ENCODE data around the gene ZNF543. TPM values are rescaled to one million over a fixed set of nuclear protein-coding genes. Genes with fewer than 3 reads are reported as not detected.
A peak's percentile ranks its signal among the peaks of the same experiment; 100 is the strongest.

ZNF543 gene
- total and polyA plus RNA-seq, 2 of the 13 experiments (the other 11 are each of a cell fraction or from before 2014, with no cell fraction given): 2.1 to 8.9 TPM

DNA sequence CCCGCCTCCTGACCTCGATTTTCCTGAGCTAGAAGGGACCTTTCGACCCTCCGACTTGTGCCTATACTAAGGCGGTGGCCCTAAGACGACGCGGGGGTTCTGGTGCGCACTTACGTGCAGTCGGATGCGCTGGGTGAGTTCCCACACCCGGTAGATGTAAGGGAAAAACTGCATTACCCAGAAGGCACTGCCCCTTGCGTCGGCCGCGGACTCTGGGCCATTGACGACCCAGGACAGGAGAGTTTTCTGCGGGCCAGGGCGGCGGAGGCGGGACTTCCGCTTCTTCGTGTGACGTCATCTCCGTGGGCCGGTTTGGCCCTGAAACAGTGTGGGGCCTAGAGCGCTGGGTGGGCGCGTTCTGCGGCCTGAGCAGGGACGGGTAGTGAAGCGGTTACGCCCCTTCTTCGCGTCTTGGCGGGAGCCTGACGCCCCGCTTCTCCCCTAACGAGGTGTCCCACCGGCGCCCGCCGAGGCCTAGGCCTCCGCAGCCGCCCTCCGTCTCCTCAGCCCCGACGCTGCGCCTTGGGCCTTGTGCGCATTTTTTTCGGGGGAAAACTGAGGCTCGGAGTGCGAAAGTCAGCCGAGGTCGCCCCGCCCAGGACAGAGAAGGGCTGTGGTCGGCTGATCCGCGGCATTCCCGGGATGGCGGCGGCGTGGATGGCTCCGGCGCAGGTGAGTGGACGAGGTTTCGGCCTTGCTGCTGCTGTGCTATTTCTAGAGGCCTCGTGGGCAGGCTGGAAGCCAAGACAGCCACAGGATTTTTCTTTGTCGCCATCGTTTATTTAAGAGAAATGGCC lies 39.9 kb upstream of the ZNF543 start, which contains the start of gene ZNF460 (continued):
- TF ChIP-seq TP53 (CRISPR knock-in tag; conservative IDR thresholded peaks at IDR 0.05): no peak; the same call in 1 of the 2 replicates
- peak; percentile 14 for TF ChIP-seq TBL1XR1 (IDR thresholded peaks at IDR 0.05; ENCODE audit: borderline replicate concordance, low read length, partially characterized antibody)
- peak; percentile 53; the same call in 1 of the 2 replicates for TF ChIP-seq ZNF564 (CRISPR knock-in tag; IDR thresholded peaks at IDR 0.05)
- no peak for TF ChIP-seq RFXANK (CRISPR knock-in tag; IDR thresholded peaks at IDR 0.05)
- TF ChIP-seq HNF1A (IDR thresholded peaks at IDR 0.05; ENCODE audit: low read depth): no peak
- TF ChIP-seq HNF1A (CRISPR knock-in tag; IDR thresholded peaks at IDR 0.05; ENCODE audit: borderline replicate concordance): no peak; the same call in 1 of the 2 replicates
- no peak for TF ChIP-seq ZNF674 (CRISPR knock-in tag; IDR thresholded peaks at IDR 0.05; ENCODE audit: low read depth)
- no peak for TF ChIP-seq ZNF382 (CRISPR knock-in tag; IDR thresholded peaks at IDR 0.05; ENCODE audit: borderline replicate concordance)
- peak; percentile 94 for TF ChIP-seq KAT8 (CRISPR knock-in tag; IDR thresholded peaks at IDR 0.05)
- TF ChIP-seq ZIK1 (CRISPR knock-in tag; IDR thresholded peaks at IDR 0.05; ENCODE audit: borderline replicate concordance, low read depth): no peak; the same call in 1 of the 2 replicates
- no peak for TF ChIP-seq JDP2 (CRISPR knock-in tag; IDR thresholded peaks at IDR 0.05; ENCODE audit: borderline replicate concordance)
- TF ChIP-seq ZBTB3 (CRISPR knock-in tag; IDR thresholded peaks at IDR 0.05; ENCODE audit: borderline replicate concordance, low read depth): no peak
- TF ChIP-seq ZNF34 (CRISPR knock-in tag; IDR thresholded peaks at IDR 0.05; ENCODE audit: borderline replicate concordance): no peak; the same call in 1 of the 2 replicates
- peak; percentile 65; the same call in 1 of the 2 replicates for TF ChIP-seq SIN3B (IDR thresholded peaks at IDR 0.05; ENCODE audit: low read length)
- TF ChIP-seq SCMH1 (CRISPR knock-in tag; IDR thresholded peaks at IDR 0.05; ENCODE audit: borderline replicate concordance): no peak
- peak; percentile 52 for TF ChIP-seq FOSL2 (CRISPR knock-in tag; IDR thresholded peaks at IDR 0.05)
- no peak for TF ChIP-seq E2F5 (CRISPR knock-in tag; conservative IDR thresholded peaks at IDR 0.05)
- 0 out of 2 replicates have a peak, but pooled peaks have one; percentile 38 for TF ChIP-seq PCBP1 (IDR thresholded peaks at IDR 0.05; ENCODE audit: borderline replicate concordance, low read depth, low read length)
- TF ChIP-seq, protein P1, sequence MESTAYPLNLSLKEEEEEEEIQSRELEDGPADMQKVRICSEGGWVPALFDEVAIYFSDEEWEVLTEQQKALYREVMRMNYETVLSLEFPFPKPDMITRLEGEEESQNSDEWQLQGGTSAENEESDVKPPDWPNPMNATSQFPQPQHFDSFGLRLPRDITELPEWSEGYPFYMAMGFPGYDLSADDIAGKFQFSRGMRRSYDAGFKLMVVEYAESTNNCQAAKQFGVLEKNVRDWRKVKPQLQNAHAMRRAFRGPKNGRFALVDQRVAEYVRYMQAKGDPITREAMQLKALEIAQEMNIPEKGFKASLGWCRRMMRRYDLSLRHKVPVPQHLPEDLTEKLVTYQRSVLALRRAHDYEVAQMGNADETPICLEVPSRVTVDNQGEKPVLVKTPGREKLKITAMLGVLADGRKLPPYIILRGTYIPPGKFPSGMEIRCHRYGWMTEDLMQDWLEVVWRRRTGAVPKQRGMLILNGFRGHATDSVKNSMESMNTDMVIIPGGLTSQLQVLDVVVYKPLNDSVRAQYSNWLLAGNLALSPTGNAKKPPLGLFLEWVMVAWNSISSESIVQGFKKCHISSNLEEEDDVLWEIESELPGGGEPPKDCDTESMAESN (CRISPR knock-in tag; conservative IDR thresholded peaks at IDR 0.05): 0 out of 2 replicates have a peak, but pooled peaks have one; percentile 37
- TF ChIP-seq ZNF777 (CRISPR knock-in tag; IDR thresholded peaks at IDR 0.05): peak; percentile 36; the same call in 1 of the 2 replicates
- no peak for TF ChIP-seq AGO1 (IDR thresholded peaks at IDR 0.05; ENCODE audit: low read depth, low read length, poor library complexity, severe bottlenecking)
- TF ChIP-seq ZMYM2 (CRISPR knock-in tag; IDR thresholded peaks at IDR 0.05): no peak; the same call in 1 of the 2 replicates
